GM12873 (cell line): ENCODE measurements around the gene MAPK11.

Experiments used
- CTCF ChIP-seq: IDR thresholded peaks from 2 replicates; pipeline ENCODE4 v1.5.1; 2012; ENCODE audit warnings: low read depth, mild to moderate bottlenecking, moderate library complexity, low read length, control low read depth; ENCODE audit not compliant: insufficient read depth; ENCODE audit errors: missing control alignments

The MAPK11 gene

GRCh38 chr22:50224071-50224470 lies 46.1 kb downstream of the MAPK11 start:
- no peak for TF ChIP-seq CTCF

- TF ChIP-seq CTCF, result no peak
These were observed 47.7 kb downstream of the MAPK11 start for GRCh38 chr22:50222508-50222907.

- TF ChIP-seq CTCF, result peak; percentile 6
These were observed 48.5 kb downstream of the MAPK11 start for GRCh38 chr22:50221410-50222300.

GRCh38 chr22:50220603-50221409 lies 49.4 kb downstream of the MAPK11 start:
- TF ChIP-seq CTCF, result no peak

- no peak for TF ChIP-seq CTCF
These were observed 50.2 kb downstream of the MAPK11 start for GRCh38 chr22:50219800-50220602.

GRCh38 chr22:50218996-50219727 lies 51.0 kb downstream of the MAPK11 start:
- no peak for TF ChIP-seq CTCF
